ENCODE measurements around the gene SSPN.

GRCh38 chr12:26176725-26177124 lies 18.6 kb upstream of the SSPN start:
- no peak for TF ChIP-seq CTCF (IDR thresholded peaks at IDR 0.05)
- no peak for TF ChIP-seq EZH2 (IDR thresholded peaks at IDR 0.05)
- no peak for TF ChIP-seq EZH2phosphoT487 (IDR thresholded peaks at IDR 0.05)
